ENCODE results near the gene SH2B2. TPM values are rescaled to one million over a fixed set of nuclear protein-coding genes. Genes with fewer than 3 reads are reported as not detected.

The SH2B2 gene
- total RNA-seq, 4 donors from 2014 or later: 5.1 to 6.5 (median 5.6) TPM

DNA sequence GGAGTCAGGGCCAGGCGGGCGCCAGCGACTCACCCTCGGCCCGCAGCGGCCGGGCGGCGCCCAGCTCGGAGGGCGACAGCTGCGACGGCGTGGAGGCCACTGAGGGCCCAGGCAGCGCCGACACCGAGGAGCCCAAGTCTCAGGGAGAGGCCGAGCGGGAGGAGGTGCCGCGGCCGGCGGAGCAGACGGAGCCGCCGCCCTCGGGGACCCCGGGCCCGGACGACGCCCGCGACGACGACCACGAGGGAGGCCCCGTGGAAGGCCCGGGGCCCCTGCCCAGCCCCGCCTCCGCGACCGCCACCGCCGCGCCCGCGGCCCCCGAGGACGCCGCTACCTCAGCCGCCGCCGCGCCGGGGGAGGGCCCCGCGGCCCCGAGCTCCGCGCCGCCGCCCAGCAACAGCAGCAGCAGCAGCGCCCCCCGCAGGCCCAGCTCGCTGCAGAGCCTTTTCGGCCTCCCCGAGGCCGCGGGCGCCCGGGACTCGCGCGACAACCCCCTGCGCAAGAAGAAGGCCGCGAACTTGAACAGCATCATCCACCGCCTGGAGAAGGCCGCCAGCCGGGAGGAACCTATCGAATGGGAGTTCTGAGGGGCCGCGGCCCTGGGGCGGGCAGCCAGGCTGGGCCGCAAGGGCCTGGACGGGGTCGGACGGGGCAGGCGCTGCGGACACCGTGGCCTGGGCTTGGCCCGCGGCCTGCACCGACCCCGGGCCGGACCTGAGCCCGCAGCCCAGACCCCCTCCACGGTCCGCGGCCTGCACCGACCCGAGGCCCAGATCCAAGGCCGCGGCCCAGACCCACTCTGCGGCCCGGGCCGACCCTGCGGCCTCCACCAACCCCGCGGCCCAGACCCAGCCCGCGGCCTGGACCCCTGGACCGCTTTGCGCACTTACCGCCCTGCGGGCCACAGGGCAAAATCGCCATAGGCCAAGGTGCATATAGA lies 37.9 kb upstream of the SH2B2 start:
- H3K9me3 ChIP-seq: no peaks in the 10 kb centered on the region

GRCh38 chr7:102251531-102252365 lies 34.9 kb upstream of the SH2B2 start:
- Histone ChIP-seq H3K36me3 (peaks cover 18% of the 10 kb centered on the region), H3K4me3 (no peak overlapping the region)

More for the DNA sequence above, 37.9 kb upstream of the SH2B2 start:
- Histone ChIP-seq H3K27ac (no peak overlapping the region), H3K4me1 (no peaks in the 10 kb centered on the region), H3K4me3 (no peak overlapping the region), H3K36me3 (peaks cover 32% of the 10 kb centered on the region), H3K27me3 (no peaks in the 10 kb centered on the region)
- TF ChIP-seq, protein P1, sequence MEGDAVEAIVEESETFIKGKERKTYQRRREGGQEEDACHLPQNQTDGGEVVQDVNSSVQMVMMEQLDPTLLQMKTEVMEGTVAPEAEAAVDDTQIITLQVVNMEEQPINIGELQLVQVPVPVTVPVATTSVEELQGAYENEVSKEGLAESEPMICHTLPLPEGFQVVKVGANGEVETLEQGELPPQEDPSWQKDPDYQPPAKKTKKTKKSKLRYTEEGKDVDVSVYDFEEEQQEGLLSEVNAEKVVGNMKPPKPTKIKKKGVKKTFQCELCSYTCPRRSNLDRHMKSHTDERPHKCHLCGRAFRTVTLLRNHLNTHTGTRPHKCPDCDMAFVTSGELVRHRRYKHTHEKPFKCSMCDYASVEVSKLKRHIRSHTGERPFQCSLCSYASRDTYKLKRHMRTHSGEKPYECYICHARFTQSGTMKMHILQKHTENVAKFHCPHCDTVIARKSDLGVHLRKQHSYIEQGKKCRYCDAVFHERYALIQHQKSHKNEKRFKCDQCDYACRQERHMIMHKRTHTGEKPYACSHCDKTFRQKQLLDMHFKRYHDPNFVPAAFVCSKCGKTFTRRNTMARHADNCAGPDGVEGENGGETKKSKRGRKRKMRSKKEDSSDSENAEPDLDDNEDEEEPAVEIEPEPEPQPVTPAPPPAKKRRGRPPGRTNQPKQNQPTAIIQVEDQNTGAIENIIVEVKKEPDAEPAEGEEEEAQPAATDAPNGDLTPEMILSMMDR (IDR thresholded peaks at IDR 0.05): no peak
- TF ChIP-seq EP300 (IDR thresholded peaks at IDR 0.05): no peak
- no peak for TF ChIP-seq POLR2AphosphoS5 (IDR thresholded peaks at IDR 0.05)
- TF ChIP-seq POLR2A (IDR thresholded peaks at IDR 0.05): no peak
- DNase-seq (ENCODE audit: low spot score in 2 of 2): no peak
- WGBS: 91% methylated on average over 92 of the region's 117 CpGs

GRCh38 chr7:102252366-102252982 lies 34.2 kb upstream of the SH2B2 start:
- TF ChIP-seq POLR2AphosphoS5 (IDR thresholded peaks at IDR 0.05): no peak
- Histone ChIP-seq H3K27ac (no peak overlapping the region), H3K36me3 (peaks cover 18% of the 10 kb centered on the region), H3K9me3 (no peaks in the 10 kb centered on the region), H3K4me3 (no peak overlapping the region), H3K4me1 (no peaks in the 10 kb centered on the region), H3K27me3 (no peaks in the 10 kb centered on the region)
- no peak for DNase-seq (ENCODE audit: low spot score in 2 of 2)
- 81% methylated on average over 11 of the region's 11 CpGs for WGBS

More at GRCh38 chr7:102251531-102252365, 34.9 kb upstream of the SH2B2 start:
- no peak for TF ChIP-seq POLR2A (IDR thresholded peaks at IDR 0.05)
- Histone ChIP-seq H3K4me1 (no peaks in the 10 kb centered on the region), H3K27ac (no peak overlapping the region), H3K27me3 (no peaks in the 10 kb centered on the region), H3K9me3 (no peaks in the 10 kb centered on the region)
- WGBS: 85% methylated on average over 7 of the region's 7 CpGs
- DNase-seq (ENCODE audit: low spot score in 2 of 2): no peak

DNA sequence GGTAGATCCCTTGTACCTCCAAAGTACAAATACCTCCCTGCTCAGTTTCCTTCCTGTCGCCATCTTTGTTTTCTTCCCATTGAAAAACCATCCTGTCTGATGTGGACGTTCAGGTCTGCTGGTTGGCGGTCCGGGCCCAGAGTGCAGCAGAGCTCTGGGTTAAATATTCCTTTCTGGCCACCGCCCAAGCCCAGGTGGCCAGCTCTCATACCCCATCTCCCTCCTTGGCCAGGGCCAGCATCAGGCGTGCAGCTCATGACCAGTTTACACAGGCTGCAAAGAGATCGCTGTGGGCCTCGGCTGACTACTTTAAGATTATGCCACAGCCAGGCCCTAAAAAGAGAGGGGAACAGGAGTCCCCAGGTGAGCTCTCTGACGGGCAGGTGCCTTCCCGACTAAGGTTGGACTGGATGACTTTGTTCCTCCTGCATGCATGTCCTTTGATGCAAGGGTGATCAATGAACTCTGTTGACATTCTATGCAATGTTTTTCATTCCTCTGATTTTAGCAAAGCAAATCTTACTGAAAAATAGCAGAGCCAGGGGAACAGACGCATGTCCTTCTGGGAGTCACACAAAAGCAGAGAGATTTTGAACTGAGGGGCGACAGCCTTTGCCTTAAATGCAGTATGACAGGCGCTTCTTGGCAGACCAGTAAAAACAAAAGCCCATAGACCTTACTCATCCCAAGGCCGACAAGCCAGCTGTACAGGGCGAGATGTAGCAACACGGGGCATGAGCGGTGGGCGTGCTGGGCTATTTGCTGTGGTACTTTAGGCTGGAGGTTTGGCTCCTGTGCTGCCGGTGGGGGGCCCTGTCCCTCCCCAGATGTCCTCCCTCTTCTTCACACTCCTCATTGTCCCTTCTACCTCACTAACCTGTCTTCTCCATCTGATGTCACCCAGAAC lies 33.3 kb upstream of the SH2B2 start:
- H3K36me3 ChIP-seq: peaks cover 14% of the 10 kb centered on the region
- no peak for DNase-seq (ENCODE audit: low spot score in 2 of 2)
- 95% methylated on average over 17 of the region's 19 CpGs for WGBS

DNA sequence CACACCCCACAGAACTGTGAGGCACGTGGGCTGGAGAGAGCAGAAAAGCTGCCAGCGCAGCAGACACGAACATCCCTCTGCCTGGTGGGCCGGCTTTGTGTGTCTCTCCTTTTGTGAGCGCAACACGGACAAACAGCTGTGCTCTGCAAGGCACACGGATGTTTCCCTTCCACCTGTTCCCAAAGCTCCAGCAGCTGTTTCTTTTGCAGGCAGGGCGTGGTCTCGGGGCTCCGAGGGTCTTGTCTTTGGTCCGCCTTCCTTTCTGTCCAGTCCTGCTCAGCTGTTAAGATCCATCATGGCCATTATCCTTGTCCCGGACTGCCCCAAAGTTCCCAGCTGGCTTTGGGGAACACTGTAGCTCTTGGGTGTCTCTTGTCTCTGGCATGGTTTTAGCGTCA lies 32.7 kb upstream of the SH2B2 start:
- DNase-seq (ENCODE audit: low spot score in 2 of 2): no peak
- Histone ChIP-seq H3K9me3 (no peaks in the 10 kb centered on the region), H3K36me3 (peaks cover 9% of the 10 kb centered on the region), H3K4me3 (no peak overlapping the region), H3K27ac (no peak overlapping the region), H3K4me1 (no peaks in the 10 kb centered on the region), H3K27me3 (no peaks in the 10 kb centered on the region)
- 92% methylated on average over 13 of the region's 13 CpGs for WGBS
- TF ChIP-seq, protein P1 (IDR thresholded peaks at IDR 0.05): no peak
- TF ChIP-seq EP300 (IDR thresholded peaks at IDR 0.05): no peak
- TF ChIP-seq POLR2AphosphoS5 (IDR thresholded peaks at IDR 0.05): no peak
- TF ChIP-seq POLR2A (IDR thresholded peaks at IDR 0.05): no peak

More for the DNA sequence above, 33.3 kb upstream of the SH2B2 start:
- H3K27me3 ChIP-seq: no peaks in the 10 kb centered on the region
- H3K4me3 ChIP-seq: no peak overlapping the region
- no peak overlapping the region for H3K27ac ChIP-seq
- TF ChIP-seq, protein P1 (IDR thresholded peaks at IDR 0.05): no peak
- TF ChIP-seq POLR2A (IDR thresholded peaks at IDR 0.05) (no peak), POLR2AphosphoS5 (IDR thresholded peaks at IDR 0.05) (no peak), EP300 (IDR thresholded peaks at IDR 0.05) (no peak)
- H3K9me3 ChIP-seq: no peaks in the 10 kb centered on the region
- H3K4me1 ChIP-seq: no peaks in the 10 kb centered on the region

Measured in suprapubic skin (tissue), 4 donors.